Measurements from ENCODE around the gene MOCS3. TPM values are rescaled to one million over a fixed set of nuclear protein-coding genes. Genes with fewer than 3 reads are reported as not detected.

The MOCS3 gene
- 1.9 TPM for polyA plus RNA-seq (2012; ENCODE audit: missing spikeins)

GRCh38 chr20:50958615-50959542 is at the start of gene MOCS3:
Gene MOCS3, plus strand, starts transcription at chr20:50958818. Its CDS starts 25 bp downstream, at chr20:50958843.
- no peak; the same call in 1 of the 2 replicates for TF ChIP-seq POLR2A (IDR thresholded peaks at IDR 0.05; ENCODE audit: low read depth, low read length)
- no peak; the same call in 1 of the 2 replicates for TF ChIP-seq POLR2AphosphoS5 (IDR thresholded peaks at IDR 0.05; ENCODE audit: low read depth, low read length)
- no peak; the same call in 1 of the 2 replicates for TF ChIP-seq TAF1 (IDR thresholded peaks at IDR 0.05; ENCODE audit: borderline replicate concordance, low read depth, low read length)
- FAIRE-seq = peak; percentile 94

GRCh38 chr20:50909413-50909812 is 49.2 kb upstream of the MOCS3 start:
- TF ChIP-seq POLR2A (IDR thresholded peaks at IDR 0.05; ENCODE audit: low read depth, low read length) = no peak
- TF ChIP-seq TAF1 (IDR thresholded peaks at IDR 0.05; ENCODE audit: borderline replicate concordance, low read depth, low read length) = no peak
- TF ChIP-seq POLR2AphosphoS5 (IDR thresholded peaks at IDR 0.05; ENCODE audit: low read depth, low read length) = no peak
- FAIRE-seq (no peak), DNase-seq (ENCODE audit: insufficient read length) (no peak)

More at GRCh38 chr20:50958615-50959542, at the start of gene MOCS3:
- peak; percentile 57 for DNase-seq (ENCODE audit: insufficient read length)

GRCh38 chr20:50911030-50911429 is 47.6 kb upstream of the MOCS3 start:
- FAIRE-seq (no peak), DNase-seq (ENCODE audit: insufficient read length) (no peak)
- no peak for TF ChIP-seq POLR2AphosphoS5 (IDR thresholded peaks at IDR 0.05; ENCODE audit: low read depth, low read length)
- no peak for TF ChIP-seq TAF1 (IDR thresholded peaks at IDR 0.05; ENCODE audit: borderline replicate concordance, low read depth, low read length)
- TF ChIP-seq POLR2A (IDR thresholded peaks at IDR 0.05; ENCODE audit: low read depth, low read length) = no peak

- DNase-seq (ENCODE audit: insufficient read length) (no peak), FAIRE-seq (no peak)
- TF ChIP-seq TAF1 (IDR thresholded peaks at IDR 0.05; ENCODE audit: borderline replicate concordance, low read depth, low read length) = no peak
- no peak for TF ChIP-seq POLR2AphosphoS5 (IDR thresholded peaks at IDR 0.05; ENCODE audit: low read depth, low read length)
- TF ChIP-seq POLR2A (IDR thresholded peaks at IDR 0.05; ENCODE audit: low read depth, low read length) = no peak
Measured at GRCh38 chr20:50911716-50912115, 46.9 kb upstream of the MOCS3 start.

- FAIRE-seq = peak; percentile 5
- no peak for DNase-seq (ENCODE audit: insufficient read length)
- TF ChIP-seq TAF1 (IDR thresholded peaks at IDR 0.05; ENCODE audit: borderline replicate concordance, low read depth, low read length) (no peak), POLR2AphosphoS5 (IDR thresholded peaks at IDR 0.05; ENCODE audit: low read depth, low read length) (no peak), POLR2A (IDR thresholded peaks at IDR 0.05; ENCODE audit: low read depth, low read length) (no peak)
Measured at GRCh38 chr20:50913690-50914375, 44.8 kb upstream of the MOCS3 start.

GRCh38 chr20:50915424-50915823 is 43.2 kb upstream of the MOCS3 start:
- FAIRE-seq (no peak), DNase-seq (ENCODE audit: insufficient read length) (no peak)
- TF ChIP-seq POLR2AphosphoS5 (IDR thresholded peaks at IDR 0.05; ENCODE audit: low read depth, low read length) = no peak
- no peak for TF ChIP-seq POLR2A (IDR thresholded peaks at IDR 0.05; ENCODE audit: low read depth, low read length)
- no peak for TF ChIP-seq TAF1 (IDR thresholded peaks at IDR 0.05; ENCODE audit: borderline replicate concordance, low read depth, low read length)

- TF ChIP-seq POLR2AphosphoS5 (IDR thresholded peaks at IDR 0.05; ENCODE audit: low read depth, low read length) (no peak), TAF1 (IDR thresholded peaks at IDR 0.05; ENCODE audit: borderline replicate concordance, low read depth, low read length) (no peak), POLR2A (IDR thresholded peaks at IDR 0.05; ENCODE audit: low read depth, low read length) (no peak)
- DNase-seq (ENCODE audit: insufficient read length) = no peak
- no peak for FAIRE-seq
Measured at GRCh38 chr20:50916257-50916656, 42.4 kb upstream of the MOCS3 start.

GRCh38 chr20:50916934-50917333 is 41.7 kb upstream of the MOCS3 start:
- DNase-seq (ENCODE audit: insufficient read length) (no peak), FAIRE-seq (no peak)
- TF ChIP-seq POLR2A (IDR thresholded peaks at IDR 0.05; ENCODE audit: low read depth, low read length) (no peak), POLR2AphosphoS5 (IDR thresholded peaks at IDR 0.05; ENCODE audit: low read depth, low read length) (0 out of 2 replicates have a peak, but pooled peaks have one; percentile 21)

- FAIRE-seq (no peak), DNase-seq (ENCODE audit: insufficient read length) (no peak)
- TF ChIP-seq TAF1 (IDR thresholded peaks at IDR 0.05; ENCODE audit: borderline replicate concordance, low read depth, low read length) = no peak
- no peak for TF ChIP-seq POLR2A (IDR thresholded peaks at IDR 0.05; ENCODE audit: low read depth, low read length)
- no peak for TF ChIP-seq POLR2AphosphoS5 (IDR thresholded peaks at IDR 0.05; ENCODE audit: low read depth, low read length)
Measured at GRCh38 chr20:50918403-50918802, 40.2 kb upstream of the MOCS3 start.

GRCh38 chr20:50919567-50919966 is 39.1 kb upstream of the MOCS3 start:
- DNase-seq (ENCODE audit: insufficient read length) (no peak), FAIRE-seq (no peak)
- TF ChIP-seq POLR2AphosphoS5 (IDR thresholded peaks at IDR 0.05; ENCODE audit: low read depth, low read length) (0 out of 2 replicates have a peak, but pooled peaks have one; percentile 22), POLR2A (IDR thresholded peaks at IDR 0.05; ENCODE audit: low read depth, low read length) (no peak), TAF1 (IDR thresholded peaks at IDR 0.05; ENCODE audit: borderline replicate concordance, low read depth, low read length) (no peak)

GRCh38 chr20:50920997-50921396 is 37.6 kb upstream of the MOCS3 start:
- no peak for DNase-seq (ENCODE audit: insufficient read length)
- no peak for FAIRE-seq
- TF ChIP-seq POLR2AphosphoS5 (IDR thresholded peaks at IDR 0.05; ENCODE audit: low read depth, low read length) = no peak
- TF ChIP-seq POLR2A (IDR thresholded peaks at IDR 0.05; ENCODE audit: low read depth, low read length) = peak; percentile 25; the same call in 1 of the 2 replicates
